Thoracic aorta (tissue), 2 donors: ENCODE results near the gene ROR1. TPM values are rescaled to one million over a fixed set of nuclear protein-coding genes. Genes with fewer than 3 reads are reported as not detected.
"Not testable (repeated sequence)": the region's sequence is repeated elsewhere in the genome, so short reads cannot be mapped to it uniquely, and the experiment has no call there.

Experiments used
- ATAC-seq: fragments of 150-250 bp; one replicate; pipeline ENCODE4 v1.8.0; 2017; ENCODE audit warnings: low read depth; ENCODE audit not compliant: insufficient number of reproducible peaks, low FRiP score
- DNase-seq: peaks from one replicate; pipeline ENCODE4 v3.0.0-alpha.2; 2020; ENCODE audit warnings: low spot score
- H3K27ac ChIP-seq, 2 donors: fragments of 200-600 bp; sonication (generic); 1 replicate in 1 of 2; 2 replicates in 1 of 2; pipeline ENCODE4 v1.5.1; 2016; ENCODE audit warnings: mild to moderate bottlenecking in 2 of 2, moderate library complexity in 2 of 2
- H3K27me3 ChIP-seq: fragments of 200-600 bp; sonication (generic); replicated peaks from 2 replicates; pipeline ENCODE4 v1.6.0; 2016; ENCODE audit warnings: mild to moderate bottlenecking; ENCODE audit not compliant: insufficient read depth
- H3K36me3 ChIP-seq: fragments of 200-600 bp; sonication (generic); one replicate; pipeline ENCODE4 v1.5.1; 2016
- H3K4me1 ChIP-seq, 2 donors: fragments of 200-600 bp; sonication (generic); 1 replicate in 1 of 2; 2 replicates in 1 of 2; pipeline versions ENCODE4 v1.5.1 to v1.6.0; 2016; ENCODE audit warnings: low read depth in 2 of 2, mild to moderate bottlenecking in 1 of 2; ENCODE audit not compliant: control insufficient read depth in 1 of 2
- H3K4me3 ChIP-seq: fragments of 200-600 bp; sonication (generic); 2 replicates; pipeline ENCODE4 v1.5.1; 2016; ENCODE audit warnings: mild to moderate bottlenecking
- H3K9me3 ChIP-seq: fragments of 200-600 bp; sonication (generic); 2 replicates; pipeline ENCODE4 v1.5.1; 2016
- CTCF ChIP-seq: fragments of 200-600 bp; sonication (generic); IDR thresholded peaks from one replicate; pipeline ENCODE4 v1.5.1; 2019; ENCODE audit warnings: antibody characterized with exemption
- total RNA-seq, 2 donors: library from RNA; depleted of rRNA; stranded (reverse); fragments of >200 nt; gene quantifications; one replicate each; pipeline versions ENCODE4 v1.1.0 to v1.2.3, GENCODE V29; 2016

The ROR1 gene
- total RNA-seq, 2 donors from 2014 or later: 41.2 to 51.8 TPM

GRCh38 chr1:64100791-64101190, 327.0 kb downstream of the ROR1 start:
- Histone ChIP-seq H3K4me1 (peaks cover 8 to 36% of the 10 kb centered on the region in 2 donors), H3K36me3 (no peaks in the 10 kb centered on the region), H3K9me3 (no peaks in the 10 kb centered on the region), H3K4me3 (peak overlapping the region; percentile 13), H3K27ac (peak overlapping the region; percentile 46 to 51), H3K27me3 (no peaks in the 10 kb centered on the region)
- no peak for DNase-seq
- TF ChIP-seq CTCF: no peak
- ATAC-seq: no peak

GRCh38 chr1:64104585-64104984, 330.8 kb downstream of the ROR1 start:
- H3K27ac ChIP-seq, H3K36me3 ChIP-seq, ATAC-seq, H3K9me3 ChIP-seq, DNase-seq, H3K4me3 ChIP-seq, H3K27me3 ChIP-seq: not testable (repeated sequence)
- peaks cover 12 to 45% of the 10 kb centered on the region in 2 donors for H3K4me1 ChIP-seq

DNA sequence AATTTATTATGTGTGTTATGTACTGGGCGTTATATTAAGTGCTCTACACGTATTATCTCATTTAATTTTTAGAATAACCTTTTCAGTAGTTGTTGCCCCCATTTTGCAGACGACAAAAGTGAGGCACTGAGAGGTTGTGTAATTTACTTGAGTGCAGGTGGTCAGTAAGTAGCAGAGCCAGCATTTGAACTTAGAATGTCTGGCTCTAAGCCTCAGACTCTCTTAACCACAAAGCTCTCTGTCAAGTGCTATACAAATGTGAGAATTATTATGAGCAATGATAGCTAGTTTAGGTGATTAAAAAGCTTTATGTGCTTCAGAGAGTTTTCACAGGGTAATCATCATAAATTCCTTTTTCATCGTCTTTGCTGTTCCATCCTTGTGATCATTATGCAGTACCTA, 333.3 kb downstream of the ROR1 start:
- Histone ChIP-seq H3K27me3 (no peaks in the 10 kb centered on the region), H3K4me3 (no peak overlapping the region), H3K4me1 (peaks cover 3 to 33% of the 10 kb centered on the region in 2 donors), H3K27ac (no peak overlapping the region), H3K36me3 (no peaks in the 10 kb centered on the region), H3K9me3 (no peaks in the 10 kb centered on the region)
- ATAC-seq (no peak), DNase-seq (no peak)
- TF ChIP-seq CTCF: no peak

GRCh38 chr1:64107632-64108031, 333.8 kb downstream of the ROR1 start:
- Histone ChIP-seq H3K4me3 (no peak overlapping the region), H3K27me3 (no peaks in the 10 kb centered on the region), H3K27ac (no peak overlapping the region), H3K4me1 (peaks cover 3 to 28% of the 10 kb centered on the region in 2 donors), H3K9me3 (no peaks in the 10 kb centered on the region), H3K36me3 (no peaks in the 10 kb centered on the region)
- ATAC-seq (no peak), DNase-seq (no peak)
- no peak for TF ChIP-seq CTCF

GRCh38 chr1:64110924-64111777, 337.3 kb downstream of the ROR1 start:
- no peak overlapping the region for H3K27ac ChIP-seq
- no peak for TF ChIP-seq CTCF
- ATAC-seq: no peak

More at GRCh38 chr1:64110924-64111777, 337.3 kb downstream of the ROR1 start:
- Histone ChIP-seq H3K4me1 (peaks cover 3 to 27% of the 10 kb centered on the region in 2 donors), H3K36me3 (no peaks in the 10 kb centered on the region), H3K9me3 (no peaks in the 10 kb centered on the region), H3K4me3 (no peak overlapping the region), H3K27me3 (no peaks in the 10 kb centered on the region)
- DNase-seq: no peak
